ENCODE measurements around the gene C1orf87.

Gene C1orf87

DNA sequence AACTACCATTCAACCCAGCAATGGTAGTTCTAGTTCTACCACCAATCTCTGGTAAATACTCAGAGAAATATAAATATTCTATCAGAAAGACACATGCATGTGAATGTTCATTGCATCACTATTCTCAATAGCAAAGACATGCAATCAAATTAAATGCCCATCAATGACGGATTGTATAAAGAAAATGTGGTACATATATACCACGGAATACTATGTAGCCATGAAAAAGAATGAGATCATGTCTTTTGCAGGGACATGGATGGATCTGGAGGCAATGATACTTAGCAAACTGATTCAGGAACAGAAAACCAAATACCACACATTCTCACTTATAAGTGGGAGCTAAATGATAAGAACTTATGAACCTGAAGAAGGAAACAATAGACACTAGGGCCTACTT lies 37.5 kb upstream of the C1orf87 start:
- Histone ChIP-seq H3K27me3 (no peaks in the 10 kb centered on the region), H3K4me3 (ENCODE audit: low read depth, low read length) (no peak overlapping the region), H3K9me3 (no peaks in the 10 kb centered on the region), H3K4me1 (no peaks in the 10 kb centered on the region), H3K36me3 (no peaks in the 10 kb centered on the region)
- DNase-seq: no peak
- TF ChIP-seq, protein P1, sequence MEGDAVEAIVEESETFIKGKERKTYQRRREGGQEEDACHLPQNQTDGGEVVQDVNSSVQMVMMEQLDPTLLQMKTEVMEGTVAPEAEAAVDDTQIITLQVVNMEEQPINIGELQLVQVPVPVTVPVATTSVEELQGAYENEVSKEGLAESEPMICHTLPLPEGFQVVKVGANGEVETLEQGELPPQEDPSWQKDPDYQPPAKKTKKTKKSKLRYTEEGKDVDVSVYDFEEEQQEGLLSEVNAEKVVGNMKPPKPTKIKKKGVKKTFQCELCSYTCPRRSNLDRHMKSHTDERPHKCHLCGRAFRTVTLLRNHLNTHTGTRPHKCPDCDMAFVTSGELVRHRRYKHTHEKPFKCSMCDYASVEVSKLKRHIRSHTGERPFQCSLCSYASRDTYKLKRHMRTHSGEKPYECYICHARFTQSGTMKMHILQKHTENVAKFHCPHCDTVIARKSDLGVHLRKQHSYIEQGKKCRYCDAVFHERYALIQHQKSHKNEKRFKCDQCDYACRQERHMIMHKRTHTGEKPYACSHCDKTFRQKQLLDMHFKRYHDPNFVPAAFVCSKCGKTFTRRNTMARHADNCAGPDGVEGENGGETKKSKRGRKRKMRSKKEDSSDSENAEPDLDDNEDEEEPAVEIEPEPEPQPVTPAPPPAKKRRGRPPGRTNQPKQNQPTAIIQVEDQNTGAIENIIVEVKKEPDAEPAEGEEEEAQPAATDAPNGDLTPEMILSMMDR (IDR thresholded peaks at IDR 0.05; ENCODE audit: low read depth, low read length): no peak

- no peaks in the 10 kb centered on the region for H3K36me3 ChIP-seq
- no peak for DNase-seq
- no peak overlapping the region for H3K4me3 ChIP-seq (ENCODE audit: low read depth, low read length)
- no peaks in the 10 kb centered on the region for H3K9me3 ChIP-seq
- no peaks in the 10 kb centered on the region for H3K4me1 ChIP-seq
- TF ChIP-seq, protein P1 (IDR thresholded peaks at IDR 0.05; ENCODE audit: low read depth, low read length): no peak
- H3K27me3 ChIP-seq: no peaks in the 10 kb centered on the region
Observed at GRCh38 chr1:60108196-60108595, 34.6 kb upstream of the C1orf87 start.

DNA sequence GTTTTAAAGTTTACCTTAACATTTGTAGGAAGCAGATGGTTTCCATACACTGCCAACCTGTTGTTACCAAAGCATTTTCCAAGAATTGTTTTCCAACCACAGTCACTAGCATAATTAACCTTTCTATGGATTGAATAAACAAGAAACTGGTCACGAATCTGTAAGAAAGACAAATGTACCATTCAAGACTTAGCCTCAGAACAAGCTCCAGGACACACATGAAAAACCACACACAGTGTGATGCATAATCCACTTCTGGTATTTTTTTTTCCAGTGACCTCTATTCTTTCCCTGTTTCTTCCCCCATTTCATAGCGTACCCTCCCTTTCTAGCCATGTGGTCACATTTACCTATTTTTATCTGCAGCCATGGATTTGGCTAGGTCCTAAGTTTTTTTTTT lies 29.6 kb upstream of the C1orf87 start:
- DNase-seq: no peak
- TF ChIP-seq, protein P1 (IDR thresholded peaks at IDR 0.05; ENCODE audit: low read depth, low read length): no peak
- no peaks in the 10 kb centered on the region for H3K4me1 ChIP-seq
- no peaks in the 10 kb centered on the region for H3K9me3 ChIP-seq
- no peaks in the 10 kb centered on the region for H3K36me3 ChIP-seq
- H3K27me3 ChIP-seq: no peaks in the 10 kb centered on the region
- H3K4me3 ChIP-seq (ENCODE audit: low read depth, low read length): no peak overlapping the region

DNA sequence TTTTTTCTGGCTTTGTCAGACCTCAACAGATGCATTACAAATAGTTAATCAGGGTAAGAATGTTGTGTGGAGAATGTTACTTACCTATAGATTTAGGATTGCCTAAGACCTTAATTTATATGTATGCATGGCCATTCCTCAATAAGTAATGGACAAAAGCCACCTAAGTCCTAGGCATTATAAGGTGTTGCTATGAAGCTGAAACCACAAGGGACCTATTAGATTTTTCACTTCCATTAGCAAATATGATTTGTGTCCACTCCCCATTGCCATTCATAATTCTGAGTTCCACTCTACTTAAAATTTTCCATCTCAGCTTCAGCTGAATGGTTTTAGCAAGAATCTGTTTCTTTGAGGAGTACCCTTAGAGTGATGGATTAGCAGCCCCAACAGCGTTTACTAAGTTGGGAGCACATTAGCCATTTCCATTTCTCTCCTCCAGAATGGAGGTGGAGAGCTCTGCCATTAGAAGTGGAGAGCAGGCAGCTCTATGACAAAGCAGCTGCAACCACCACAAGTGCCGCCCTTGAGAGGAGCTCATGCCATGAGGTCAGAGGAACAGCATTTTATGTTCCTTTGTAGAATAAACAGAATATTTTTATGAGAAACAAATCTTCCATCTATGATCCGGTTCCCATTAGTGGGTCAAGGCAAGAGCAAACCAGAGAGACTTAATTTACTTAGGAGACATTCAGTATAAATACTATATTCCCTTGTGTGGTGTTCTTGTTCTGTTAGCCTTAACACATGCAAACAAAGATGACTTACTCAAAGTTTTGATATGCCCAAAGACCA lies 28.9 kb upstream of the C1orf87 start:
- Histone ChIP-seq H3K4me1 (no peaks in the 10 kb centered on the region), H3K4me3 (ENCODE audit: low read depth, low read length) (no peak overlapping the region), H3K9me3 (no peaks in the 10 kb centered on the region), H3K27me3 (no peaks in the 10 kb centered on the region), H3K36me3 (no peaks in the 10 kb centered on the region)
- TF ChIP-seq, protein P1 (IDR thresholded peaks at IDR 0.05; ENCODE audit: low read depth, low read length): no peak
- DNase-seq: no peak

DNA sequence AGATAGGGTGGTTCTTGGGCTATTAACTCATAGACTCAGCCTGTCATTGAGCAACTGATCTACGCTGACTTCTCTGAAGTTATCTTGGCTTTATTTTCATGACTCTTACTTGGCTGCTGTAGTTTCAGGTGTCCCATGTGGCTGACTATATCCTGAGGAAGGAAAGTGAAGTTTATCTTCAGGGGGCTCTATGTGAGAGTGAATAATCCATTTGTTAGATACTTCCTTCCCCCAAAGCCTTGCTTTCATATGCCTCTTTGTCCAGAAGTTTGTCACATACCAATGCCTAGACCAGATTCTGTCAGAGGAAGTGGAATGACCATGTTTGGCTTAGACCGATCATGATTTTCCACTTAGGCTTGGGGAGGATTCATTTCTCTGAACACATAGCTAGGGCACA lies 27.9 kb upstream of the C1orf87 start:
- TF ChIP-seq, protein P1 (IDR thresholded peaks at IDR 0.05; ENCODE audit: low read depth, low read length): no peak
- Histone ChIP-seq H3K9me3 (no peaks in the 10 kb centered on the region), H3K36me3 (no peaks in the 10 kb centered on the region), H3K4me1 (no peaks in the 10 kb centered on the region), H3K4me3 (ENCODE audit: low read depth, low read length) (no peak overlapping the region), H3K27me3 (no peaks in the 10 kb centered on the region)
- DNase-seq: no peak

DNA sequence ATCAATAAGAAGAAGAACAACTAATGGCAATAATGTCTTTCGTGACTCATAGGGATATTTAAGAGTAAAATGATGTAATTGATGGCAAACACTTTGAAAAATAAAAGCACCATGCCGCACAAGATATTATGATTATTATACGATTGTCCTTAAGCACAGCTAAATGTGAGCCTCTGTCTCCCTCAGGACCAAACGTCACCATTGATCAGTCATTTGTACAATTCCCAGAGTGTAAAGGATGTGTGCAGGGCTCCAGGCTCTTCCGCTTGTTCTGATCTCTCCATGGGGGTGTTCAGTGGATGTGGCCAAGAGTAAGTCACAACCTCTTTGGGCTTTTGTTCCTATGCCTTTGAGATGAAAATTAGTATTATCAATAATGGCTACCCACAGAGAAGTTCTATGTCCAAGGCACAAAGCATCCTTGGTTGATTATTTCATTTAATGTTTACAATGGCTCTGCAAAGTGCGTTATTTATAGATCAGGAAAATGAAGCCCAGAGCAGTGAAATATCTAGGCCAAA lies 17.7 kb upstream of the C1orf87 start:
- H3K4me1 ChIP-seq: no peaks in the 10 kb centered on the region
- H3K36me3 ChIP-seq: no peaks in the 10 kb centered on the region
- no peak overlapping the region for H3K4me3 ChIP-seq (ENCODE audit: low read depth, low read length)
- no peak for DNase-seq
- no peaks in the 10 kb centered on the region for H3K9me3 ChIP-seq
- TF ChIP-seq, protein P1 (IDR thresholded peaks at IDR 0.05; ENCODE audit: low read depth, low read length): no peak
- H3K27me3 ChIP-seq: no peaks in the 10 kb centered on the region
